Hippocampal formation (tissue), 2 donors: Measurements from ENCODE around the gene SLC10A7.

Experiments used
- DNase-seq, 2 donors: peaks; one replicate each; lab custom pipeline; 2025; lab: John Stamatoyannopoulos, UW

Gene SLC10A7

GRCh38 chr4:146211440-146211839 lies 310.3 kb downstream of the SLC10A7 start:
- DNase-seq: no peak

- no peak for DNase-seq
These were observed 310.9 kb downstream of the SLC10A7 start for GRCh38 chr4:146210890-146211289.

- DNase-seq: no peak
These were observed 314.3 kb downstream of the SLC10A7 start for GRCh38 chr4:146207410-146207809.
